ENCODE data around the gene ASB18.

Gene ASB18

GRCh38 chr2:236254674-236255073 lies 9.5 kb downstream of the ASB18 start:
- H3K4me3 ChIP-seq (ENCODE audit: low read depth, low read length) = no peak overlapping the region
- DNase-seq (ENCODE audit: low read depth) = no peak
- TF ChIP-seq CTCF (IDR thresholded peaks at IDR 0.05; ENCODE audit: control insufficient read depth, extremely low read depth, insufficient read depth) = no peak

GRCh38 chr2:236254001-236254400 lies 10.2 kb downstream of the ASB18 start:
- no peak for TF ChIP-seq CTCF (IDR thresholded peaks at IDR 0.05; ENCODE audit: control insufficient read depth, extremely low read depth, insufficient read depth)

GRCh38 chr2:236252602-236253001 lies 11.6 kb downstream of the ASB18 start:
- TF ChIP-seq CTCF (IDR thresholded peaks at IDR 0.05; ENCODE audit: control insufficient read depth, extremely low read depth, insufficient read depth) = no peak
- no peak for DNase-seq (ENCODE audit: low read depth)
- H3K4me3 ChIP-seq (ENCODE audit: low read depth, low read length) = no peak overlapping the region

More at GRCh38 chr2:236254001-236254400, 10.2 kb downstream of the ASB18 start:
- H3K4me3 ChIP-seq (ENCODE audit: low read depth, low read length) = no peak overlapping the region
- no peak for DNase-seq (ENCODE audit: low read depth)

- no peak for DNase-seq (ENCODE audit: low read depth)
- TF ChIP-seq CTCF (IDR thresholded peaks at IDR 0.05; ENCODE audit: control insufficient read depth, extremely low read depth, insufficient read depth) = no peak
- H3K4me3 ChIP-seq (ENCODE audit: low read depth, low read length) = no peak overlapping the region
These were observed 13.2 kb downstream of the ASB18 start for GRCh38 chr2:236250909-236251579.

- TF ChIP-seq CTCF (IDR thresholded peaks at IDR 0.05; ENCODE audit: control insufficient read depth, extremely low read depth, insufficient read depth) = no peak
- no peak for DNase-seq (ENCODE audit: low read depth)
- H3K4me3 ChIP-seq (ENCODE audit: low read depth, low read length) = no peak overlapping the region
These were observed 13.9 kb downstream of the ASB18 start for GRCh38 chr2:236250286-236250685.

GRCh38 chr2:236249066-236249465 lies 15.1 kb downstream of the ASB18 start:
- no peak overlapping the region for H3K4me3 ChIP-seq (ENCODE audit: low read depth, low read length)

More at GRCh38 chr2:236249066-236249465, 15.1 kb downstream of the ASB18 start:
- TF ChIP-seq CTCF (IDR thresholded peaks at IDR 0.05; ENCODE audit: control insufficient read depth, extremely low read depth, insufficient read depth) = no peak
- no peak for DNase-seq (ENCODE audit: low read depth)
